Activated CD4-positive, alpha-beta T cell treated with anti-CD3 and anti-CD28 coated beads, Interleukin-2, amount 50 U/mL, for 48 hours (primary cell): ENCODE measurements around the gene SAMM50.
A peak's percentile ranks its signal among the peaks of the same experiment; 100 is the strongest.
"Not testable (repeated sequence)": the region's sequence is repeated elsewhere in the genome, so short reads cannot be mapped to it uniquely, and the experiment has no call there.

Experiments used
- DNase-seq, 2 experiments: peaks; one replicate each; pipeline ENCODE4 v3.0.0-alpha.2; 2020

The SAMM50 gene

DNA sequence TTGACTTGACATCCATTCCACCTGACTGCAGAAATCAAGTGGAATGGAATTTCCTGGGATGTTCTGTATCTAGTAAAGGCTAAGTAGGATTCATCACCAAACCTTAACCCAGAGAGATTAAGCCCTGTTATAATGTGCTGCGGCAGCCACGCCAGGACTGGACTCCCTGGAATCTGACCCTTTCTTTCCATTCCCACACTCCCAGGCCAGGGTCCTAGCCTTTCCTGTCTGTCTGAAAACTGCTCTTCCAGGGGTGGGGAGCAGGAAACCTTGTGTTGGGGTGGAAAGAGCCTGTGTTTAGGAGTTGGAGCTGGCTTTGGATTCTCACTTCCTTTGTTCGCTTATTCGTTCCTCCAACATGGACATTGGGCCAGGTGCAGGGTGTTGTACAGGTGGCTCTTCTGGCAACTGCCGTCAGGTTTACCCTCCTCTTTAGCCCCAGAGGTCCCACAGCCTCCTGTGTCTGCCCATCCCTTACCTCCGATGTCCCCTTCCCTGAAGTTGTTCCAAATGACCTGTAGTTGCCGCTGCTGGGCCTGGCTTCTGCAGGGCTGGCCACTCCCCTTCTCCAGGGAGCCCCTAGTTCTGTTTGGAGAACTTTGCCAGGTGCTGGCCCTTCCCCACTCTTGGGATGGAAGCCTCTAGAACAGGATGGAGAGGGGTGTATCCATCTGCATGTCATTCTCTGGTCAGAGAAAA, 48.3 kb downstream of the SAMM50 start:
- no peak for DNase-seq

DNA sequence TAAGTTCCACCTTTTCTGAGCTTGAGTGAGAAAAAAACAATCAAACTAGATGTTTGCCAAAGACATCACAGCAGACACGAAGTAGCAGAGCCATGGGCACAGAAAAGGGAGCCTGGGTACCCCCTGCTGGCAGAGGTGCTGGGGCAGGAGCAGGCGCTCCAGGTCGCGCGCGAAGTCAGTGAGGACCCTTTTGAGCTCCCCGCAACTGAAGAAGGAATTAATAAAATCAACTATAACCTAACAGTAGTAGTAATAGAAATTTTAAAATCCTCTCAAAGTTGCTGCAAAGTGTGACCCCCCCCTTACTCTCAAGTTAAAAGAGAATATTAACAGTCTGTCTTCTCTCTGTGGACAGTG, 48.8 kb downstream of the SAMM50 start:
- DNase-seq: no peak

DNA sequence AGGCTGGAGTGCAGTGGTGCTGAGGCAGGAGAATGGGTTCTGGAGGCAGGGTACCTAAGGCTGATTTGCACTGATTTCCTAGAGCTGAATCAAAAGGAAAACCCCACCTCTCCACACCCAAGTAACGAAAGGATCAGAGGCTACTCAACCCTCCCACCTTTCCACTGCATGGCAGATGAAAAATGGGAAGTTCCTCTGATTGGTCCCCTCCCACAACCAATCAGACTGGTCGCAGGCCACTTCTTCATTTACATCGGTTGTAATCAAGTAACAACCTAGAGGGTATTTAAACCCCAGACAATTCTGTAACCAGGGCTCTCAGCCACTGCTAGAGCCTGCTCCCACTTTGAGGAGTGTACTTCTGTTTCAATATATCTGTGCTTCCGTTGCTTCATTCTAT, 50.3 kb downstream of the SAMM50 start:
- no peak for DNase-seq

DNA sequence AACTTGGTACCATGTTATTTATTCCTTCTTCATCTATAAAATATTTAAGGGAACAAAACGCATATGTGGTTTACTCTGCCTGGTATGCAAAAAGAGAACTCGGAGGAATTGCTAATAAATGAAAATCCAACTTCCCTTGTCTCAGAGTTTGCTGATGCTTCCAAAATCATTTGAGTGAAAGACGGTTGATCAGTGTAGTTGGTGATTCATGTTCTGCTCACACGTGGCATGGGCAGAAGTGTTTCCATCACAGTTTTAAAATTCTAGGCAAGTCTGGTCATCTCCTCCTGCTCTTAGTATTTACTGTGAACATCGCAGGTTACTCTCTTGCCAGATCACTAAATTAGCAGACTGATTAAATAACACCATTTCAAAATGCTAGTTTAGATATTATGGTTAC, 56.9 kb downstream of the SAMM50 start:
- DNase-seq: no peak

DNA sequence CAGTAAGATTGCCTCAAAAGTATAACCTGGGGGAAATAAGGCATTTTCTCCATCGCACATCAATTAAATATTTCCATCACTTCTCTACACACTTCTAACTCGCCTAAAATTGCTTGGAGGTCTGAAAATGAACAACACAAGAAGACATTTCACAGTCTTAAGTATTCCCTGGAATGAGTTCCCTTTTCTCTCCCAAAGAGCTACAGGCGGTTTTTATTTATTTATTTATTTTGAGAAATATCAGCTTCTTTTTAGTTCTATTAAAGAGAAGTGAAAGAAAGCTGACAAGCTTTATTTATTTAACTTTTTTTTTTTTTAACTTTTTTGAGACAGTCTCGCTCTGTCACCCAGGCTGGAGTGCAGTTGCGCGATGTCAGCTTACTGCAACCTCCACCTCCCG, 57.3 kb downstream of the SAMM50 start:
- no peak for DNase-seq

DNA sequence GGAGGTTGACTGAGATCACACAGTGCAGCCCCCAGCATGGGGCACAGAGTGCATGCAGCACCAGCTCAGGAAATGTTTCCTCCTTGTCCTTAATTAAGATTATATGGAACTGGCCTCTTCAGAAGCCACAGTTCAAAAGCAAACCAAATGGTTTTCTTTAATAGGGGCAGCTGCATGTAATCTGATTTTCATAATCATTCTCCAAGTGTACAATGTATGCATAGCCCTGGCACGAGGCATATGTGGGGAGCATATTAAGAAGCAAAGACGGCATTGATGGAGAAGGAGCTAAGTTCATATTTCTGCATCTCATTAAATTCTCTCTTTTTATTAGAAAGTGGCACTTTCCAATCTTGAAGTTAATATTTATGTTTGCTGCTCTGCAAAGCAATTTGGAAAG, 59.0 kb downstream of the SAMM50 start:
- no peak for DNase-seq

DNA sequence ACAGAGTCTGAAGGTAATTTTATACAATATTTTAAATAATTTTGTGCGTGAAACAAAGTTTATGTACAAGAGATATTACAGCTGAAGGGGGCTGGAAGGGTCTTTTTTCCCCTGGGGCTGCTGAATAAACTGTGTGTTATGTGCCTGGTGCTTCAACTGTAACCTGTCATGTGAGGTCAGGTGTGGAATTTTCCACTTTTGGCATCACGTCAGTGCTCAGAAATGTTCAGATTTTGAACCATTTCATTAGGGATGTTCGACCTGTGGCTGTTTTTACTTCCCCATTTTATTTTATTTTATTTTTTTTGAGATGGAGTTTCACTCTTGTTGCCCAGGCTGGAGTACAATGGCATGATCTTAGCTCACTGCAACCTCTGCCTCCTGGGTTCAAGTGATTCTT, 61.3 kb downstream of the SAMM50 start:
- not testable (repeated sequence) for DNase-seq

DNA sequence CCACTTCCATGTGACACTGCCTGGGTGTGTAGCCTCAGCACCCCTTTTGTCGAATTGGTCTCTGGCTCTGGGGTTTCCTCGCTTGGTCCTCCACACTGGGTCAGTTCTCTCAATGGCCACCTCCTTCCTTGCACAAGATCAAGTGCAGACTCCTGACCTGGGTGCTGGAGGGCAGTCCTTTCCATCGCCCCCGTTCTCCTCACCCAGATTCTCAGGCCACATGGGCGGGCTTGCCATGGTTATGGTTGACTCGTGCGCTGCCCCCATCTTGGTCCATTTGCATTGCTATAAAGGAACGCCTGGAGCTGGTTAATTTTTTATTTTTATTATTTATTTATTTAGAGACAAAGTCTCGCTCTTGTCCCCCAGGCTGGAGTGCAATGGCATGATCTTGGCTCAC, 63.4 kb downstream of the SAMM50 start:
- DNase-seq: no peak

DNA sequence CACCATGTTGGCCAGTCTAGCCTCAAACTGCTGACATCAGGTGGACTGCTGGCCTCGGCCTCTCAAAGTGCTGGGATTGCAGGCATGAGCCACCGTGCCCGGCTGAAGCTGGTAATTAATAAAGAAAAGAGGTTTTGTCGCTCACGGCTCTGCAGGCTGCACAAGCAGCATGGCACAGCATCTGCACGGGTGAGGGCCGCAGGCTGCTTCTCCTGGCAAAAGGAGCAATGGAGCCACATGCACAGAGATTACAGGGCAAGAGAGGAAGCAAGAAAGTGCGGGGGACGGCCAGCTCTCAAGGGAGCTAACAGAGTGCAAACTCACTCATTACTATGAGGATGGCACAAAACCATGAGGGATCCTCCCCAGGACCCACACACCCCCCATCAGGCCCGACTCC, 64.2 kb downstream of the SAMM50 start:
- DNase-seq: no peak

DNA sequence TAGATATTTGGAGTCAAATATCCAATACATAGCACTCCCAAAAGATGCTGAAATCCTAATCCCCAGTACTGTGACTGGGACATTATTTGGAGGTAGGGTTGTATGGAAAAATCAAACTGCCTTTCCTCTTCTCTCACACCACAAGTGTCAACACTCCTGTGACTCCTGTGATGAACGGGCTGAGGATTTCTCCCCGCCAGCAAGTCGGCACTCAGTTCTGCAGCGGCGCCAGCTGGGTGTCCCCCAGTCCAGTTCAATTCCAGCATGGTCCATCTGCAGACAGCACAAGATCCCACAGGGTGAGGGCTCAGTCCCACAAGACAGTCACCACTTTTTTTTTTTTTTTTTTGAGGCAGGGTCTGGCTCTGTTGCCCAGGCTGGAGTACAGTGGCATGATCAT, 64.6 kb downstream of the SAMM50 start:
- DNase-seq: no peak

DNA sequence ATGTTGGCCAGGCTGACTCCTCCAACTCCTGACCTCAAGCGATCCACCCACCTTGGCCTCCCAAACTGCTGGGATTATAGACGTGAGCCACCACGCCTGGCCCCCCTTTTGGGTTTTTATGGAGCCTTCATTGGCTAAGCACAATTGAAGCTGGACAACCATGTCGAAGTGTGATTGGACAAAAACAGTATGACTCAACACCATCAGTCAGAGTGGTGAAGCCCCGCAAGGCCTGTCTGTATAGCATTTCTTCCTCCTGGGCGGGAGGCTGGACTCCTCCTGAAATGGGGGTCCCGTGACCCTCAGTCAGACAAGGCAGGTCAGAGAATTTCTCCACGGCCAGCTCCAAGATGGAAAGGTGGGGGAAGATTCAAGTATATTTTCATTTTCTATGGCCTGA, 65.7 kb downstream of the SAMM50 start:
- no peak for DNase-seq

DNA sequence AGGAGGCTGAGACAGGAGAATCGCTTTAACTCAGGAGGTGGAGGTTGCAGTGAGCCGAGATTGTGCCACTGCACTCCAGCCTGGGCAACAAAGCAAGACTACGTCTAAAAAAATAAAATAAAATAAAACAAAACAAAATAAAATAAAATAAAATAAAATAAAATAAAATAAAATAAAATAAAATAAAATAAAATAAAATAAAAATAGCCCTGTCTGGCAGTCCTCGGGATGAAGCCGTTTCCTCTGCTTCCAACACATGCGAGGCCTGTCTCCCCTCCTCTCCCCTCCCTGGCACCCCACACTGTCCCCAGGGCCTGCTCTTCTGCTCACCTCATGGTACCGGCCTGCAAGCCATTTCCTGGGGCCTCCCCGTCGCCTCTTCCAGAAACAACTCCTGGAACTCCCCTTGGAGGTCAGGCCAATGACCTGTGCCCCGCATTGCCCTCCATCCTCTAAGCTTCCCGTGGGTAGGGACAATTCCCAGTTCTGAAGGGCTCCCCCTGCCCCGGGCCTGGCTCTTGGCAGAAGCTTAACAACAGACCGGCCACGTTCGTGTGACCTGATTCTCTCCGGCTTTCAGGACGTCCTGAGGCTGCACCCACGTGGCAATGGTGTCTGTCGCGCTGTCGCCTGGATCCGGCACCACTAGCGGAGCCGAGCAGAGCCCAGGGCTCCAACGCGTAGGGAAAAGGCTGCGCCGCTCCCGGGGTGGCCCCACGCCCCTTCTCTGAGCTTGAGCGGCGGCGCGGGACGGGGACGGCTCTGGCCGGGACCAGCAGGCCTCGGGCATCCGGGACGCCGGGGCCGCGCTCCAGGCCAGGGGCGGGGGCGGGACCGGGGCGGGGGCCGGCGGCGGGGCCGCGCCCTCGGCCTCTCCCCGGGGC, 68.4 kb downstream of the SAMM50 start:
- peak; percentile 51 to 58 for DNase-seq

DNA sequence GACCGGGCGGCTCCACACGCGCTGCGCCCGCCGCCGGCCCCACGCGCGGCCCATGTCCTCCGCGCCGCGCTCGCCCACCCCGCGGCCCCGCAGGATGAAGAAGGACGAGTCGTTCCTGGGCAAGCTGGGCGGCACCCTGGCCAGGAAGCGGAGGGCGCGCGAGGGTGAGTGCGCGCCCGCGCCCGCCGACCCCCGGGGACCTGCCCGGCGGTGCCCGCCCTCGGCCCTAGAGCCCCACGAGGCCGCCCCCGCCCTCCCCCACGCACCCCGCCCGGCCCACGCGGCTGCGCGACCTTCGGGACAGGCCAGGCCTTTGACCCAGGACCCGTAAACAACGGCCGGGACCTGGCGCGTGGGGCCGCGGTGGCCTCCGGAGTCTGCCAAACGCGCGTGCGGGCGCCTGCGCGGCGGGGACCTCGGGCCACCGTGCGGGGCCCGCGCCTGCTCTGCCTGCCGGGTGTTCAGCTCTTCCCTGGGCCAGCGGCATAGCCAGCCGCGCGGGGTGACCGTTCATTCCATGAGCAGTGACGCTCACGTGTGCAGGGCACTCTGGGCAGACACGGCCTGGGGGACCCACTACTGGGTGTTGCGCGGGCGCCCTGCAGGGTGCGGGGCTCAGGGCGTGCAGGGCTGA, 69.2 kb downstream of the SAMM50 start, which contains the start of gene PARVB:
Gene PARVB (plus strand): TSS at position 15 of the 634 bp plus-strand sequence. CDS start 38 bp downstream, at position 53.
- peak; percentile 20 to 26 for DNase-seq

DNA sequence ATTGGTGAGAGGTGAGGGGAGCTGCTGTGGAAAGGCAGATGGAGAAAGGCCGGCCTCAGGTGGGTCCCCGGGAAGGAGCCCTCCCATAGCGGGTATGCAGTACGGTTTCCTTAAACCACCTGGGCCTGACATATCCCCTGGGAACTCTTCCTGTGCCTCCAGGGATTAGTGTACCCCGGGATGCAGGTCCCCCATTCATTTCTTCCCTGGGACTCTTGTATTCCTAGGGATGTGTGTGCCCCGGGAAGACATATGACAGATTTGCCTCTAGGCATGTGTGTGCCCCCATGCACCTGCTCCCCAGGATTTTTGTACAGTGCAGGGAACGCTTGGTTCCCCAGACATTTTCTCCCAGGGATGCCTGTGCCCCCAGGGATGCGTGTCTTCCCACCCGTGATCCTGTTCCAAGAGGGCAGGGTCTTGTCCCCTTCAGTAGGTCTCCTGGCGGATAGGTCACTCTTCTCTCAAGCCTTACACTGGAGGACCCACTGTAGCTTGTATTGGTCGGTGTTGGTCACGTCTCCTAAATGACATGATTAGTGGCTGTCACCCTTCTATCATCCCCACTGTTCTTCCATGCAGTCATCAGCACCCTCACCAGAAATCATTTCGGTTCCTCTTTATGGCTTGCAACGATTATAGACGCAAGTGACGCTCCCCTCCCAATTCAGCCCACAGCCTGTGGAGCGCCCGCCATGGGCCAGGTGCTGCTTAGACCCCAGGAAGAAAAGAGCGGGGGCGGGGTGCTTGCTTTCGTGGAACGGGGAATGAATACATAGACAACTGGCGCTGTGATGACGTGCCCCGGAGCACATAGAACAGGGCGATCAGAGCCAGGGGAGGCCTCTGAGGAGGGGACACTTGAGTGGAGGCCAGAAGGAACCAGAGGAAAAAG, 70.2 kb downstream of the SAMM50 start:
- DNase-seq: no peak

DNA sequence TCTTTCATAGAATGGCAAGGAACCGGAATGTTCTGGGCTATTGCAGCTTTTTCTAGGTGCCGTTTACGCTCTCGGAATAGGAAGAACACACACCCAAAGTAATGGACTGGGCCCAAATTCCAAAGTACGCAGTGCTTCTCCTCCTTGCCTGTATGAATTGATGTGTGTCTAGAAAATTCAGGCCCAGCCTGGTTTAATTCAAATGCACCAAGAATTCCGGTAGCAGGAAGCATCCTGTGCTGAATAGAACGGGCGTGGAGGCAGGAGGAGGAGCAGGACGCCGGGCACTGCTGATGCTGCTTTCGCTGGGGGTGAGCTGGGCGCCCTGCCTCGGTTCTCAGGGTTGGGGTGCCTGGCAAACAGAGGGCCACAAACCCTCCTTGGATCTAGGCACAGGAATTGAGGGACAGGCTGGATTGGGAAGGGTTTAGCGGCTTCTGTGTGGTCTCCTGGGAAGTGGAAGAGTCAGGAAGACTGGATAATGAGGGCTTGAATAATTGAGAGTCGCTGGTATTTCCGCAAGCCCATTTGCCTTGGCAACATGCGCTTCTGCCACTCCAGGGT, 70.9 kb downstream of the SAMM50 start:
- no peak for DNase-seq

DNA sequence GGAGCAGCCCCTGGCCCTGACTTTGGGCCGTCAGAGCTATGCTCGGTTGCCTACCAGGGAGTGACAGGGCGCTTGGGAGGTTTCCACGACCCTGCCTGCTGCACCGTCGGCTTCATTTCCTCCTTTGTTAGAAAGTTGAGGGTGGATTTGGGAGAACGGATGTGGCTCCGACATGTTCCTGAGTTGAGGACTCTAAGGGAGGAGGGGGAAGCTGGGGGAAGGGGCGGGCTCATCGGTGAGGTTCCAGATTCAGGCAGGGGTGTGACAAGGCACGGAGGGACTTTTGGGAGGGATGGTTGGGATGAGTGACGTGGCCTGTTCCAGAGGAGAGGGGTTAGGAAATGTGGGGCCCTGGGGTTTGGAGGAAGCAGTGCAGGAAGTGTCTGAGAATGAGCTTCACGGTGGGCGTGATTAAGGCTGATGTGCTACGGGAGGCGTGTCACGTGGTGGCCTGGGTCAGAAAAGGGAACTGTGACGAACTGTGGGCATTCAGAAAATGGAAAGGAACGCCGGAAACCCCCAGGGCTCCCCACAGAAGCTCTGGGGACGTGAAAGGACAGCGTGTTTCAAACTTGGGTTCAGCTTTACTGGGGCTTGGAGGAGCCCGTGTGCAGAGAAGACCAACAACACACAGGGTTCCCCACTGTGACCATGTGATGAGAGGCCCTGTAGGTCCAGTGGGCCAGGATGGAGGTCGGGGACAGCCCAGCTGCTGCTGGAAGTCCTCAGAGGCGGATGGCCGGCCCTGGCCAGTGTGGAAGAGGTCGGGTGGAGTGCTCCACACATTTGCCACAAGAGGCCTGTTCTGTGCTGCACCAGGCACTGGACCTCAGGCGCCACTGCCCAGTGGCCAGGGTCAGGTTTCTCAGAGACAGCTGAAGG, 71.6 kb downstream of the SAMM50 start:
- peak; percentile 71 to 80 for DNase-seq

DNA sequence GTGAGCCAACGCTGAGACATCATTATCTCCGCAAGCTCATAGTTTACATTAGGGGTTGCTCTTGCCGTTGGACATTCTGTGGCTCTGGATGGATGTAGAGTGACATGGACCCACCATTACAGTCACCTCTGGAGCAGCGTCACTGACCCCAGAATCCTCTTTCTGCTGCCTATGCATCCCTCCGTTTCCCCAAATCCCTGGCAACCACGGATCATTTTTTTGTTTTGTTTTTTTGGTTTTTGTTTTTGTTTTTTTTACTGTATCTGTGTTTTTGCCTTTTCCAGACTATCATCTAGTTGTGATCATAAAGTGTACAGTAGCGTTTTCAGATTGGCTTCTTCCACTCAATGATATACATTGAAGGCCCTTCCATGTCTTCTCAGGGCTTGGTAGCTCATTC, 72.8 kb downstream of the SAMM50 start:
- DNase-seq: no peak

DNA sequence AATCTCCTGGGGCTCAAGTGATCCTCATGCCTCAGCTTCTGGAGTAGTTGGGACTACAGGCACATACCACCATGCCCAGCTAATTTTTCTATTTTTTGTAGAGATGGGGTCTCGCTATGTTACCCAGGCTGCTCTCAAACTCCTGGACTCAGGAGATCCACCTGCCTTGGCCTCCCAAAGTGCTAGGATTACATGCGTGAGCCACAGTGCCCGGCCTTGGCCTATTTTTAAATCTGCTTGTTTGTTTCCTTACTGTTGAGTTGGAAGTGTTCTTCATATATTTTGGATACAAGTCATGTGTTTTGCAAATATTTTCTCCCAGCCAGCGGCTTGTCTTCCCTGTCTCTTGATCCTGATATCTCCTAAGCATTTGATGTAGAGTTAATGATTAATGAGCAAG, 73.8 kb downstream of the SAMM50 start:
- DNase-seq: no peak

DNA sequence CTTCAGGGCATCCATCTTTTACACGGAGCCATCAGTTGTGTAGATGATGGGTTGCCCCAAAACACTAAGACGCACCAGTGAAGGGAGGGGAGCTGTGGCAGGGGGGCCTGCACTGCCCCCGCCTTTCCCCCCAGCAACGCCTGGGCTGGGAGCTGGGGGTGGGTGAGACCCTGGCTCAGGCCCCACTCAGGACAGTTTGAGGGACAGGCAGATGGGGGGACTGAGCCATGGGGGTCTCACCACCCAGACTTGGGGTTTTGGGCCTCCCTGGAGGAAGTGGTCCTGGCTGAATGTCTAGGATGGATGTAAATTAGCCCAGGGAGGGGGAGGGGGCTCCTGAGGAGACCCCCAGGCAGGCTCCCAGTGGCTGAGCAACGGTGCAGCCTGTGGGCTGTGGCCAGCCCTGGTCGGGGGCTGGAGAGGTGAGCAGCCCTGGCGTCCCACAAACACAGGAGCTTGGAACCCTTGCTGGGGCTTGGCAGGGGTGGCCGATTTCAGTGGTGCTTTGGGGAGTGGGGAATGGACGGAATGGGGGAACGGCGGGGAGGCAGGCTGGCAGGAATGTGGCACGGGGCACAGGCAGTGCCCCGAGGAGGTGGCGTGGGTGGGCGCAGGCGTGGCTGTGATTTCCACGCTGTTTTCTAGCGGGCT, 74.9 kb downstream of the SAMM50 start:
- no peak for DNase-seq

DNA sequence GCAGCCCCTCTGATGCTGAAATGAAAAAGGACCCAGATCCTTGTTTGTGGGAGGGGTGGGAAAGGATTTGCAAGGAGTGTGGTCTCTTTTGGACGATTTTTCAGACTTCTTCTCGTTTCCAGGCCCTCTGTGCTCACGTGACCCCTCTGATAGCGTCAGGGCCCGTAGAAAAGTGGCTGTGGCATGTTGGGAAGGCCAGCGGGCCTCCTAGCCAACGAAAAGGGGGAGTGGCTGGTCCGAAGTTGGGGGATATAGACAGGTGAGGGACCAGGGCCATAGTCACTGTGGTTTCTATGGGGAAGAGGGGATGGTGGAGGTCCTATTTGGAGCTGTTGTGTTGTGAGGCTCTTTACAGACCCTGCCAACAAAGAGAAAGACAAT, 75.5 kb downstream of the SAMM50 start:
- DNase-seq: no peak
